GM18507 (cell line): ENCODE results near the gene KSR1.

Source experiments
- DNase-seq: peaks from one replicate; pipeline ENCODE4 v3.0.0; 2011; ENCODE audit warnings: low read depth; ENCODE audit not compliant: insufficient read length; ENCODE audit errors: extremely low spot score
- FAIRE-seq: peaks from 2 replicates; lab custom pipeline; 2011; peaks lifted over from hg19 to GRCh38; lab: Jason Lieb, UNC

KSR1 gene

GRCh38 chr17:27466376-27466742, 10.1 kb downstream of the KSR1 start:
- DNase-seq: no peak

GRCh38 chr17:27466743-27467375, 10.6 kb downstream of the KSR1 start:
- DNase-seq: peak; percentile 59
- FAIRE-seq: peak; percentile 90

More at GRCh38 chr17:27466376-27466742, 10.1 kb downstream of the KSR1 start:
- no peak for FAIRE-seq

GRCh38 chr17:27469256-27469655, 13.0 kb downstream of the KSR1 start:
- no peak for FAIRE-seq

GRCh38 chr17:27471321-27472269, 15.3 kb downstream of the KSR1 start:
- peak; percentile 96 for FAIRE-seq
- no peak for DNase-seq

More at GRCh38 chr17:27469256-27469655, 13.0 kb downstream of the KSR1 start:
- DNase-seq: no peak

GRCh38 chr17:27473190-27473747, 17.0 kb downstream of the KSR1 start:
- DNase-seq: no peak
- no peak for FAIRE-seq

- no peak for DNase-seq
- FAIRE-seq: peak; percentile 93
Measured at GRCh38 chr17:27473748-27474609, 17.7 kb downstream of the KSR1 start.

GRCh38 chr17:27475070-27475673, 18.9 kb downstream of the KSR1 start:
- FAIRE-seq (no peak), DNase-seq (no peak)

- DNase-seq (no peak), FAIRE-seq (no peak)
Measured at GRCh38 chr17:27475981-27476895, 20.0 kb downstream of the KSR1 start.

- DNase-seq (no peak), FAIRE-seq (peak; percentile 86)
Measured at GRCh38 chr17:27477050-27477888, 21.0 kb downstream of the KSR1 start.

- no peak for FAIRE-seq
- no peak for DNase-seq
Measured at GRCh38 chr17:27477971-27478684, 21.9 kb downstream of the KSR1 start.

GRCh38 chr17:27478901-27479538, 22.8 kb downstream of the KSR1 start:
- FAIRE-seq (no peak), DNase-seq (no peak)

- no peak for FAIRE-seq
- no peak for DNase-seq
Measured at GRCh38 chr17:27479838-27480237, 23.6 kb downstream of the KSR1 start.

- FAIRE-seq: no peak
- no peak for DNase-seq
Measured at GRCh38 chr17:27480699-27481098, 24.5 kb downstream of the KSR1 start.

- no peak for DNase-seq
- peak; percentile 76 for FAIRE-seq
Measured at GRCh38 chr17:27481327-27481726, 25.1 kb downstream of the KSR1 start.

- DNase-seq: no peak
- no peak for FAIRE-seq
Measured at GRCh38 chr17:27485125-27485524, 28.9 kb downstream of the KSR1 start.
